ENCODE results near the gene OR2T27. TPM values are rescaled to one million over a fixed set of nuclear protein-coding genes. Genes with fewer than 3 reads are reported as not detected.
"Not testable (repeated sequence)": the region's sequence is repeated elsewhere in the genome, so short reads cannot be mapped to it uniquely, and the experiment has no call there.

Gene OR2T27
- total RNA-seq: not detected in 2 replicates

GRCh38 chr1:248655354-248655753, at the start of gene OR2T27:
Gene OR2T27 (minus strand): TSS chr1:248655528. CDS start chr1:248650884, 4,644 bp downstream.
- not testable (repeated sequence) for DNase-seq (ENCODE audit: extremely low read depth, low read depth, low spot score)

GRCh38 chr1:248704606-248705005, 49.3 kb upstream of the OR2T27 start:
- no peak for DNase-seq (ENCODE audit: extremely low read depth, low read depth, low spot score)

- DNase-seq (ENCODE audit: extremely low read depth, low read depth, low spot score): no peak
Observed at GRCh38 chr1:248703674-248704073, 48.3 kb upstream of the OR2T27 start.

GRCh38 chr1:248702714-248703113, 47.4 kb upstream of the OR2T27 start, which contains the start of gene OR14I1:
Gene OR14I1 (minus strand): TSS chr1:248702766.
- no peak for DNase-seq (ENCODE audit: extremely low read depth, low read depth, low spot score)

- no peak for DNase-seq (ENCODE audit: extremely low read depth, low read depth, low spot score)
Observed at GRCh38 chr1:248699099-248699498, 43.8 kb upstream of the OR2T27 start.

GRCh38 chr1:248697907-248698306, 42.6 kb upstream of the OR2T27 start:
- no peak for DNase-seq (ENCODE audit: extremely low read depth, low read depth, low spot score)

GRCh38 chr1:248696774-248697173, 41.4 kb upstream of the OR2T27 start:
- no peak for DNase-seq (ENCODE audit: extremely low read depth, low read depth, low spot score)

- no peak for DNase-seq (ENCODE audit: extremely low read depth, low read depth, low spot score)
Observed at GRCh38 chr1:248696261-248696660, 40.9 kb upstream of the OR2T27 start.

GRCh38 chr1:248695451-248696132, 40.3 kb upstream of the OR2T27 start:
- DNase-seq (ENCODE audit: extremely low read depth, low read depth, low spot score): no peak

GRCh38 chr1:248691567-248692155, 36.3 kb upstream of the OR2T27 start:
- no peak for DNase-seq (ENCODE audit: extremely low read depth, low read depth, low spot score)

GRCh38 chr1:248688527-248689298, 33.4 kb upstream of the OR2T27 start:
- no peak for DNase-seq (ENCODE audit: extremely low read depth, low read depth, low spot score)

GRCh38 chr1:248686815-248687214, 31.5 kb upstream of the OR2T27 start:
- no peak for DNase-seq (ENCODE audit: extremely low read depth, low read depth, low spot score)

- no peak for DNase-seq (ENCODE audit: extremely low read depth, low read depth, low spot score)
Observed at GRCh38 chr1:248681651-248682050, 26.3 kb upstream of the OR2T27 start.

- DNase-seq (ENCODE audit: extremely low read depth, low read depth, low spot score): no peak
Observed at GRCh38 chr1:248670003-248670402, 14.7 kb upstream of the OR2T27 start.

GRCh38 chr1:248663453-248664328, 8.4 kb upstream of the OR2T27 start:
- not testable (repeated sequence) for DNase-seq (ENCODE audit: extremely low read depth, low read depth, low spot score)

GRCh38 chr1:248656797-248657196, 1.5 kb upstream of the OR2T27 start:
- not testable (repeated sequence) for DNase-seq (ENCODE audit: extremely low read depth, low read depth, low spot score)

GRCh38 chr1:248648770-248649536, 6.4 kb downstream of the OR2T27 start:
- DNase-seq (ENCODE audit: extremely low read depth, low read depth, low spot score): not testable (repeated sequence)

- DNase-seq (ENCODE audit: extremely low read depth, low read depth, low spot score): not testable (repeated sequence)
Observed at GRCh38 chr1:248645178-248645577, 10.2 kb downstream of the OR2T27 start, which contains the start of gene OR2T35. Gene OR2T35 (minus strand): TSS chr1:248645278. CDS start chr1:248639258, 6,020 bp downstream.

GRCh38 chr1:248642971-248643651, 12.2 kb downstream of the OR2T27 start:
- not testable (repeated sequence) for DNase-seq (ENCODE audit: extremely low read depth, low read depth, low spot score)
